Measurements from ENCODE around the gene GALNTL6. TPM values are rescaled to one million over a fixed set of nuclear protein-coding genes. Genes with fewer than 3 reads are reported as not detected.

Gene GALNTL6
- total and polyA plus RNA-seq, 2 donors (not counting 1 experiment from before 2014, with no cell fraction given) = 0.99 to 1.1 TPM

DNA sequence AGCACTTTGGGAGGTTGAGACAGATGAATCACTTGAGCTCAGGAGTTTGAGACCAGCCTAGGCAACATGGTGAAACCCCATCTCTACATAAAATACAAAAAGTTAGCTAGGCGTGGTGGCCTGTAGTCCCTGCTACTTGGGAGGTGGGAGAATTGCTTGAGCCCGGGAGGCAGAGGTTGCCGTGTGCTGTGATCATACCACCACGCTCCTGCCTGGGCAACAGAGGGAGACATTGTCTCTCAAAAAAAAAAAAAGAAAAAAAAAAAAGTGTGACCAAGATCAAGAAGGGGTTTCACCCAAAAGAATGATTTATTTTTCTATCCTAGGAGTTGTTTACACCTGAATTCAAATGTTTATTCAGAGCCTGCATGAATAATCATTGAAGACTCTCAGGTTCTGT lies 783.0 kb downstream of the GALNTL6 start:
- no peaks in the 10 kb centered on the region for H4K20me1 ChIP-seq (ENCODE audit: control insufficient read depth, insufficient read depth, low read length, poor library complexity, severe bottlenecking)
- no peaks in the 10 kb centered on the region for H3K4me1 ChIP-seq (ENCODE audit: control insufficient read depth in 2 of 2, insufficient read depth in 2 of 2, low read length in 2 of 2)
- H3K4me2 ChIP-seq (replicated peaks; ENCODE audit: low read depth, low read length, poor library complexity, severe bottlenecking) = no peak overlapping the region
- H3K27ac ChIP-seq (ENCODE audit: low read length in 2 of 2) = no peak overlapping the region
- POLR2A ChIA-PET = no interaction called here
- H3K79me2 ChIP-seq (ENCODE audit: control insufficient read depth, insufficient read depth, low read length) = no peaks in the 10 kb centered on the region
- H3K4me3 Mint-ChIP-seq = no peak overlapping the region
- no peak for DNase-seq
- no peak for ATAC-seq (ENCODE audit: low read depth)
- WGBS (ENCODE audit: insufficient coverage) = 61% methylated on average over 3 of the region's 4 CpGs
- no peaks in the 10 kb centered on the region for H3K9me3 Mint-ChIP-seq (ENCODE audit: insufficient read depth)
- H2AFZ ChIP-seq (ENCODE audit: insufficient read depth, low read depth, low read length, poor library complexity, severe bottlenecking) = no peak overlapping the region
- H3K36me3 ChIP-seq (replicated peaks in 1 of 2; ENCODE audit: control extremely low read depth in 1 of 2, control insufficient read depth in 1 of 2, extremely low read depth in 1 of 2, insufficient read depth in 2 of 2, low read length in 1 of 2) = no peaks in the 10 kb centered on the region
- H3K4me3 ChIP-seq (ENCODE audit: control extremely low read depth in 1 of 5, extremely low read depth in 1 of 5, insufficient read depth in 1 of 5, low read depth in 2 of 5, low read length in 4 of 5) = no peak overlapping the region
- H3K9ac ChIP-seq (ENCODE audit: low read length) = no peak overlapping the region
- no peaks in the 10 kb centered on the region for H3K4me1 Mint-ChIP-seq
- CTCF ChIA-PET = no interaction called here
- no peaks in the 10 kb centered on the region for H3K27me3 Mint-ChIP-seq
- no peak for TF ChIP-seq CTCF (IDR thresholded peaks at IDR 0.05)
- no peak for TF ChIP-seq EZH2 (IDR thresholded peaks at IDR 0.05; ENCODE audit: borderline replicate concordance, insufficient read depth, low read depth, low read length, poor library complexity, severe bottlenecking)
- intact Hi-C loops (cut with micrococcal nuclease) = no loop called here
- H3K9me3 ChIP-seq (ENCODE audit: control extremely low read depth in 1 of 3, control insufficient read depth in 2 of 3, insufficient read depth in 1 of 3, low read length in 2 of 3) = no peaks in the 10 kb centered on the region
- H3K27ac Mint-ChIP-seq = no peak overlapping the region
- H3K27me3 ChIP-seq (replicated peaks in 1 of 4; ENCODE audit: control extremely low read depth in 1 of 4, control insufficient read depth in 3 of 4, insufficient read depth in 4 of 4, low read length in 3 of 4) = no peaks in the 10 kb centered on the region

DNA sequence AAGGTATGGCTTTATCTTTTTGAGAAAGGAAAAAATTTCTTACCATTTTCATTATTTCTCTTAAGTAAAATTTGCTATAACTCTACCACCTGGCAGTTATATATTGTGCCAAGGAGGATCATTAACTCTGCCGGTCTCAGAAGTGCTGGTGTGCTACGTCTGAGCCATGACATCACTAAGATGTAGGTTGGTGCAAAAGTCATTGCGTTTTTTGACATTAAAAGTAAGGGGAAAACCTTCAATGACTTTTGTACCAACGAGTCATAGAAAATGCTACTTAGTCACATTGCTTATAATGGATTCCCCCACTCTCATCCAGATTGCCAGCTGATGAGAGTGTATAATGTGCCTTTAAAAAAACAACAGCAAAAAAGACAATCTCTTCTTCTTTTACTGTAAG lies 786.4 kb downstream of the GALNTL6 start:
- no peak overlapping the region for H3K9ac ChIP-seq (ENCODE audit: low read length)
- Mint-ChIP-seq H3K27me3 (no peaks in the 10 kb centered on the region), H3K4me3 (no peak overlapping the region), H3K9me3 (ENCODE audit: insufficient read depth) (no peaks in the 10 kb centered on the region), H3K4me1 (no peaks in the 10 kb centered on the region), H3K27ac (no peak overlapping the region)
- no peak for ATAC-seq (ENCODE audit: low read depth)
- no peak overlapping the region for H3K27ac ChIP-seq (ENCODE audit: low read length in 2 of 2)
- no peak for DNase-seq
- H3K4me1 ChIP-seq (ENCODE audit: control insufficient read depth in 2 of 2, insufficient read depth in 2 of 2, low read length in 2 of 2) = no peaks in the 10 kb centered on the region
- H3K79me2 ChIP-seq (ENCODE audit: control insufficient read depth, insufficient read depth, low read length) = no peaks in the 10 kb centered on the region
- no peaks in the 10 kb centered on the region for H3K27me3 ChIP-seq (replicated peaks in 1 of 4; ENCODE audit: control extremely low read depth in 1 of 4, control insufficient read depth in 3 of 4, insufficient read depth in 4 of 4, low read length in 3 of 4)
- WGBS (ENCODE audit: insufficient coverage) = no CpG with 5 or more reads among the region's 4 CpGs
- TF ChIP-seq EZH2 (IDR thresholded peaks at IDR 0.05; ENCODE audit: borderline replicate concordance, insufficient read depth, low read depth, low read length, poor library complexity, severe bottlenecking) = no peak
- TF ChIP-seq CTCF (IDR thresholded peaks at IDR 0.05) = no peak
- no peaks in the 10 kb centered on the region for H3K9me3 ChIP-seq (ENCODE audit: control extremely low read depth in 1 of 3, control insufficient read depth in 2 of 3, insufficient read depth in 1 of 3, low read length in 2 of 3)
- H3K4me3 ChIP-seq (ENCODE audit: control extremely low read depth in 1 of 5, extremely low read depth in 1 of 5, insufficient read depth in 1 of 5, low read depth in 2 of 5, low read length in 4 of 5) = no peak overlapping the region
- no peak overlapping the region for H3K4me2 ChIP-seq (replicated peaks; ENCODE audit: low read depth, low read length, poor library complexity, severe bottlenecking)
- CTCF ChIA-PET = no interaction called here
- H3K36me3 ChIP-seq (replicated peaks in 1 of 2; ENCODE audit: control extremely low read depth in 1 of 2, control insufficient read depth in 1 of 2, extremely low read depth in 1 of 2, insufficient read depth in 2 of 2, low read length in 1 of 2) = no peaks in the 10 kb centered on the region
- no peaks in the 10 kb centered on the region for H4K20me1 ChIP-seq (ENCODE audit: control insufficient read depth, insufficient read depth, low read length, poor library complexity, severe bottlenecking)
- POLR2A ChIA-PET = no interaction called here
- H2AFZ ChIP-seq (ENCODE audit: insufficient read depth, low read depth, low read length, poor library complexity, severe bottlenecking) = no peak overlapping the region
- intact Hi-C loops (cut with micrococcal nuclease) = no loop called here
